ENCODE results near the gene ZFP36L1.
A peak's percentile ranks its signal among the peaks of the same experiment; 100 is the strongest.

ZFP36L1 gene

GRCh38 chr14:68816183-68816942, 23.5 kb upstream of the ZFP36L1 start:
- DNase-seq (ENCODE audit: low spot score) = peak; percentile 96

- peak; percentile 57 for DNase-seq (ENCODE audit: low spot score)
These were observed 22.7 kb upstream of the ZFP36L1 start for GRCh38 chr14:68815298-68816182.

GRCh38 chr14:68814539-68815297, 21.9 kb upstream of the ZFP36L1 start:
- DNase-seq (ENCODE audit: low spot score) = peak; percentile 64

GRCh38 chr14:68814238-68814538, 21.3 kb upstream of the ZFP36L1 start:
- DNase-seq (ENCODE audit: low spot score) = no peak

- DNase-seq (ENCODE audit: low spot score) = no peak
These were observed 20.5 kb upstream of the ZFP36L1 start for GRCh38 chr14:68813318-68813838.

- no peak for DNase-seq (ENCODE audit: low spot score)
These were observed 18.3 kb upstream of the ZFP36L1 start for GRCh38 chr14:68811171-68811570.

GRCh38 chr14:68810173-68811153, 17.6 kb upstream of the ZFP36L1 start:
- no peak for DNase-seq (ENCODE audit: low spot score)

- DNase-seq (ENCODE audit: low spot score) = no peak
These were observed 16.7 kb upstream of the ZFP36L1 start for GRCh38 chr14:68809524-68809923.

GRCh38 chr14:68808696-68809480, 16.0 kb upstream of the ZFP36L1 start:
- DNase-seq (ENCODE audit: low spot score) = no peak

GRCh38 chr14:68807987-68808386, 15.1 kb upstream of the ZFP36L1 start:
- no peak for DNase-seq (ENCODE audit: low spot score)

GRCh38 chr14:68807148-68807600, 14.3 kb upstream of the ZFP36L1 start:
- DNase-seq (ENCODE audit: low spot score) = no peak

GRCh38 chr14:68806526-68807147, 13.8 kb upstream of the ZFP36L1 start:
- DNase-seq (ENCODE audit: low spot score) = no peak

- no peak for DNase-seq (ENCODE audit: low spot score)
These were observed 12.5 kb upstream of the ZFP36L1 start for GRCh38 chr14:68805414-68805813.

GRCh38 chr14:68801631-68802030, 8.8 kb upstream of the ZFP36L1 start:
- DNase-seq (ENCODE audit: low spot score) = no peak

GRCh38 chr14:68800953-68801352, 8.1 kb upstream of the ZFP36L1 start:
- DNase-seq (ENCODE audit: low spot score) = no peak

- no peak for DNase-seq (ENCODE audit: low spot score)
These were observed 7.5 kb upstream of the ZFP36L1 start for GRCh38 chr14:68800390-68800789.

GRCh38 chr14:68798621-68799020, 5.8 kb upstream of the ZFP36L1 start:
- DNase-seq (ENCODE audit: low spot score) = no peak

- DNase-seq (ENCODE audit: low spot score) = peak; percentile 63
These were observed 4.3 kb upstream of the ZFP36L1 start for GRCh38 chr14:68797121-68797670.

- DNase-seq (ENCODE audit: low spot score) = no peak
These were observed 3.7 kb upstream of the ZFP36L1 start for GRCh38 chr14:68796418-68797101.

Measured in ecto neural progenitor cell (in vitro differentiated cells).